ENCODE results near the gene COTL1. TPM values are rescaled to one million over a fixed set of nuclear protein-coding genes. Genes with fewer than 3 reads are reported as not detected.

COTL1 gene
- total and polyA plus RNA-seq, 9 of the 15 experiments (the other 6 are each of a cell fraction or from before 2014, with no cell fraction given): 27.7 to 185 (median 72.5) TPM

GRCh38 chr16:84647828-84648594 is 30.1 kb upstream of the COTL1 start, which contains the start of gene KLHL36 (continued):
- TF ChIP-seq VEZF1 (CRISPR knock-in tag; IDR thresholded peaks at IDR 0.05): peak; percentile 95
- peak; percentile 78; the same call in 1 of the 2 replicates for TF ChIP-seq ATF2 (CRISPR knock-in tag; IDR thresholded peaks at IDR 0.05)
- 0 out of 4 replicates have a peak, but pooled peaks of 1 of the 2 experiments have one; percentile 10 for TF ChIP-seq SIN3A (IDR thresholded peaks at IDR 0.05; ENCODE audit: borderline replicate concordance in 2 of 2, control insufficient read depth in 1 of 2, low read depth in 2 of 2, low read length in 2 of 2)
- no peak for TF ChIP-seq BRF2 (IDR thresholded peaks at IDR 0.05; ENCODE audit: borderline replicate concordance, insufficient read depth, insufficient read length)
- no peak for TF ChIP-seq ZFP1 (CRISPR knock-in tag; IDR thresholded peaks at IDR 0.05)
- no peak for TF ChIP-seq MYNN (IDR thresholded peaks at IDR 0.05)
- TF ChIP-seq MYNN (CRISPR knock-in tag; IDR thresholded peaks at IDR 0.05): no peak
- no peak for TF ChIP-seq POU5F1 (IDR thresholded peaks at IDR 0.05; ENCODE audit: borderline replicate concordance, low read depth, low read length, partially characterized antibody)
- no peak for TF ChIP-seq ADNP (tag; IDR thresholded peaks at IDR 0.05)
- TF ChIP-seq ZNF75A (CRISPR knock-in tag; IDR thresholded peaks at IDR 0.05): no peak
- TF ChIP-seq HMG20A (CRISPR knock-in tag; conservative IDR thresholded peaks at IDR 0.05): no peak
- TF ChIP-seq NCOA6 (IDR thresholded peaks at IDR 0.05): no peak
- no peak for TF ChIP-seq RBM25 (IDR thresholded peaks at IDR 0.05; ENCODE audit: low read depth, low read length, severe bottlenecking)
- no peak; the same call in 1 of the 2 replicates for TF ChIP-seq ETS1 (conservative IDR thresholded peaks at IDR 0.05; ENCODE audit: control insufficient read depth, low read depth, low read length)
- no peak for TF ChIP-seq SLC30A9 (CRISPR knock-in tag; IDR thresholded peaks at IDR 0.05)
- peak; percentile 91 for TF ChIP-seq MAX (CRISPR knock-in tag; IDR thresholded peaks at IDR 0.05)
- TF ChIP-seq CTCF (IDR thresholded peaks at IDR 0.05 in 2 of 3, conservative IDR thresholded peaks at IDR 0.05 in 1 of 3; ENCODE audit: insufficient read depth in 2 of 3, low read depth in 1 of 3, low read length in 3 of 3): peak in 1 of 3 experiments; percentile 16; a peak in 1 of 6 replicates
- TF ChIP-seq USF2 (CRISPR knock-in tag; IDR thresholded peaks at IDR 0.05): no peak

All from K562 (cell line).